T-cell (primary cell): ENCODE results near the gene CTNS. TPM values are rescaled to one million over a fixed set of nuclear protein-coding genes. Genes with fewer than 3 reads are reported as not detected.

ENCODE experiments used
- ATAC-seq, 4 experiments: fragments of 200-7000 bp in 3 of 4; fragments of 150-1000 bp in 1 of 4; cut with Tn5 transposase; replicated peaks in 1 of 4; 1 replicate in 3 of 4; 2 replicates in 1 of 4; pipeline ENCODE4 v1.10.0; 2021; ENCODE audit warnings: moderate library complexity in 3 of 4, mild to moderate bottlenecking in 2 of 4, moderate number of reproducible peaks in 1 of 4
- CTCF ChIA-PET, 2 donors: fragments of 300-600 bp; sonication (Branson Sonifier 250); formaldehyde crosslinking; loops; one replicate each; lab custom pipeline; 2022; ENCODE audit warnings: antibody characterized with exemption in 2 of 2; lab: Charles Lee
- POLR2A ChIA-PET, 2 donors: fragments of 300-600 bp; sonication (Branson Sonifier 250); formaldehyde crosslinking; loops; one replicate each; lab custom pipeline; 2022; ENCODE audit warnings: antibody characterized with exemption in 2 of 2; lab: Charles Lee
- DNase-seq, 35 experiments: peaks; one replicate each; pipeline versions ENCODE4 v3.0.0 to v3.0.0-alpha.2; 2013 to 2023
- H3K27ac ChIP-seq: one replicate; pipeline ENCODE4 v1.5.1; 2013; ENCODE audit warnings: low read length
- H3K27me3 ChIP-seq, 2 experiments: replicated peaks in 1 of 2; 1 replicate in 1 of 2; 2 replicates in 1 of 2; pipeline versions ENCODE4 v1.6.1 to v1.7.0; 2013; ENCODE audit warnings: low read length in 1 of 2, mixed read lengths in 1 of 2; ENCODE audit not compliant: control insufficient read depth in 2 of 2, insufficient read depth in 2 of 2; ENCODE audit errors: extremely low read depth in 1 of 2
- H3K36me3 ChIP-seq, 2 donors: 1 replicate in 1 of 2; 2 replicates in 1 of 2; pipeline versions ENCODE4 v1.6.1 to v1.7.0; 2013; ENCODE audit warnings: low read length in 1 of 2; ENCODE audit not compliant: control insufficient read depth in 2 of 2, insufficient read depth in 1 of 2; ENCODE audit errors: extremely low read depth in 1 of 2
- H3K4me1 ChIP-seq, 2 experiments: 1 replicate in 1 of 2; 2 replicates in 1 of 2; pipeline versions ENCODE4 v1.6.1 to v1.7.0; 2013; ENCODE audit warnings: low read length in 2 of 2, mixed read lengths in 1 of 2; ENCODE audit not compliant: insufficient read depth in 2 of 2, control insufficient read depth in 1 of 2; ENCODE audit errors: extremely low read depth in 1 of 2
- H3K4me3 ChIP-seq, 2 donors: 1 replicate in 1 of 2; 2 replicates in 1 of 2; pipeline versions ENCODE4 v1.5.1 to v1.7.0; 2013; ENCODE audit warnings: mild to moderate bottlenecking in 2 of 2, low read length in 1 of 2, moderate library complexity in 1 of 2; ENCODE audit not compliant: control insufficient read depth in 1 of 2; ENCODE audit errors: extremely low read depth in 1 of 2
- H3K9me3 ChIP-seq: 2 replicates; pipeline ENCODE4 v1.7.0; 2013
- H3K27ac Mint-ChIP-seq, 2 donors: one replicate each; pipeline ENCODE4 v1.8.0; 2020 to 2021; ENCODE audit warnings: mild to moderate bottlenecking in 2 of 2, mixed read lengths in 2 of 2
- H3K27me3 Mint-ChIP-seq, 2 donors: one replicate each; pipeline ENCODE4 v1.8.0; 2021 to 2022; ENCODE audit warnings: mixed read lengths in 2 of 2
- H3K36me3 Mint-ChIP-seq: one replicate; pipeline ENCODE4 v1.8.0; 2021; ENCODE audit warnings: mixed read lengths
- H3K4me1 Mint-ChIP-seq, 3 donors: one replicate each; pipeline ENCODE4 v1.8.0; 2020 to 2022; ENCODE audit warnings: mixed read lengths in 3 of 3, mild to moderate bottlenecking in 1 of 3
- H3K4me3 Mint-ChIP-seq, 3 donors: one replicate each; pipeline ENCODE4 v1.8.0; 2020 to 2022; ENCODE audit warnings: mild to moderate bottlenecking in 3 of 3, mixed read lengths in 3 of 3, moderate library complexity in 3 of 3
- H3K9me3 Mint-ChIP-seq, 3 donors: one replicate each; pipeline ENCODE4 v1.8.0; 2020 to 2022; ENCODE audit warnings: mixed read lengths in 3 of 3
- WGBS: methylation state at CpG from one replicate; pipeline ENCODE4 v1.1.5; 2013; ENCODE audit warnings: missing lambda C conversion rate; ENCODE audit not compliant: insufficient coverage; 5-methylcytosine and 5-hydroxymethylcytosine counted together
- total RNA-seq, 35 experiments: library from RNA in 6 of 35; stranded (reverse) in 6 of 35; fragments of 120-200 nt in 1 of 35; gene quantifications; one replicate each; pipeline versions ENCODE4 v1.2.1 to v1.2.4 and lab custom pipeline; 2013 to 2026

The CTNS gene
- total RNA-seq, 5 donors from 2014 or later (not counting 1 experiment from before 2014, with no cell fraction given) = 7.1 to 15.9 (median 11.4) TPM

GRCh38 chr17:3603119-3603869, 33.3 kb upstream of the CTNS start:
- Histone ChIP-seq H3K27me3 (no peaks in the 10 kb centered on the region), H3K9me3 (no peaks in the 10 kb centered on the region), H3K27ac (no peak overlapping the region), H3K4me3 (no peak overlapping the region), H3K36me3 (peaks cover 7 to 9% of the 10 kb centered on the region in 2 donors), H3K4me1 (no peaks in the 10 kb centered on the region)
- Mint-ChIP-seq H3K27ac (no peak overlapping the region), H3K27me3 (no peaks in the 10 kb centered on the region), H3K9me3 (no peaks in the 10 kb centered on the region), H3K36me3 (peaks cover 12% of the 10 kb centered on the region), H3K4me3 (no peak overlapping the region), H3K4me1 (peaks cover 0 to 2% (median 0%) of the 10 kb centered on the region in 3 donors)
- POLR2A ChIA-PET = no interaction called here
- 100% methylated on average over 7 of the region's 17 CpGs for WGBS
- no peak for ATAC-seq
- CTCF ChIA-PET = interaction anchor here in 1 of 2 donors (0.6 to 0.9 kb wide), 2 partner anchors 223 to 640 kb away, joined by 3 to 6 read pairs; no protein-coding TSS in a partner anchor
- DNase-seq = no peak

DNA sequence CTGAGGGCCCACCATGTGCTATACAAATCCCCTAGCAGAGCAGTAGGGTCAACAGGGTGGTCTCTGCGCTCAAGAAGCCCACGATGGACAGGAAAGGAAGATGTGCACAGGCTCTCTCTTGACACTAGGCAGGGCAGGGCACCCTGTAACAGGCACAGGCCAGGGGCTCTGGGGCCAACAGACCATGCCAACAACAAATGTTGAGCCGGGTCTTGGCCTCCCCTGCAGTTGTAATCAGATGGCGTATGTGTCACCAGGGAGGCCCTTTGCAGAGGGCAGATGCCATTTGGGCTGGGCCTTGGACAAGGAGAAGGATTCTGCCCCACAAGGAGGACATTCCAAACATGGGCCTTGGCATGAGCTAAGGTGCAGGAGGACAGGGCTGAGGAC, 32.7 kb upstream of the CTNS start:
- 100% methylated on average over 4 of the region's 4 CpGs for WGBS
- ATAC-seq (no peak), DNase-seq (no peak)
- H3K27ac Mint-ChIP-seq = no peak overlapping the region
- H3K4me3 Mint-ChIP-seq = no peak overlapping the region
- Histone ChIP-seq H3K9me3 (no peaks in the 10 kb centered on the region), H3K36me3 (peaks cover 7 to 9% of the 10 kb centered on the region in 2 donors), H3K4me3 (no peak overlapping the region), H3K4me1 (no peaks in the 10 kb centered on the region), H3K27ac (no peak overlapping the region), H3K27me3 (no peaks in the 10 kb centered on the region)
- ChIA-PET CTCF (no interaction called here), POLR2A (no interaction called here)
- peaks cover 15% of the 10 kb centered on the region for H3K36me3 Mint-ChIP-seq
- no peaks in the 10 kb centered on the region for H3K9me3 Mint-ChIP-seq
- H3K27me3 Mint-ChIP-seq = no peaks in the 10 kb centered on the region
- H3K4me1 Mint-ChIP-seq = peaks cover 0 to 2% (median 0%) of the 10 kb centered on the region in 3 donors

- Histone ChIP-seq H3K4me1 (no peaks in the 10 kb centered on the region), H3K27me3 (no peaks in the 10 kb centered on the region), H3K36me3 (peaks cover 21 to 32% of the 10 kb centered on the region in 2 donors), H3K27ac (no peak overlapping the region), H3K9me3 (no peaks in the 10 kb centered on the region), H3K4me3 (no peak overlapping the region)
- Mint-ChIP-seq H3K4me1 (no peaks in the 10 kb centered on the region), H3K9me3 (no peaks in the 10 kb centered on the region), H3K4me3 (no peak overlapping the region), H3K27ac (no peak overlapping the region), H3K36me3 (peaks cover 24% of the 10 kb centered on the region), H3K27me3 (no peaks in the 10 kb centered on the region)
- 94% methylated on average over 10 of the region's 10 CpGs for WGBS
- DNase-seq (no peak), ATAC-seq (no peak)
- CTCF ChIA-PET = no interaction called here
- POLR2A ChIA-PET = no interaction called here
Observed at GRCh38 chr17:3609689-3610088, 26.9 kb upstream of the CTNS start.

DNA sequence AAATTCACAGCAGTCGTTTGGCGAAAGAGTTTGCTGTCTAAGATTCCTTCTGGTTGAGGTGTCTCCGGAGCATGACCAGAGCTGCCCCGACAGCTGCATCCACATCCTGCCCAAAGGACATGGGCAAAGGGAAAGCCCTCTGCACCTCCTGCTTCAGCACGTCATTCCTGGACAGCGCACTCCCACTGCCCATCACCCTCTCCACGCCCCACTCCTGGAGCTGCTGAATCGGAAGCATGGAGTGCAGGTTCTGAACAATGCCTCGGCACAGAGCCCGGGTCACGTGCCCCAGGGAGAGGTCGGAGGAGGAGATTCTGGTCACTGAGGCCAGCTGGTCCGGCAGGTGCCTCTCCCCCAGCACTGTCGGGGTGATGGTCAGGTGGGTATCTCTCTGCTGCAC, 26.0 kb upstream of the CTNS start:
- 97% methylated on average over 14 of the region's 14 CpGs for WGBS
- no peaks in the 10 kb centered on the region for H3K4me1 ChIP-seq
- ChIA-PET CTCF (no interaction called here), POLR2A (no interaction called here)
- no peaks in the 10 kb centered on the region for H3K27me3 ChIP-seq
- no peak overlapping the region for H3K27ac ChIP-seq
- no peak for ATAC-seq
- H3K36me3 ChIP-seq = peaks cover 23 to 37% of the 10 kb centered on the region in 2 donors
- Mint-ChIP-seq H3K9me3 (no peaks in the 10 kb centered on the region), H3K27ac (no peak overlapping the region), H3K4me3 (no peak overlapping the region), H3K27me3 (no peaks in the 10 kb centered on the region), H3K4me1 (no peaks in the 10 kb centered on the region), H3K36me3 (peaks cover 27% of the 10 kb centered on the region)
- H3K4me3 ChIP-seq = no peak overlapping the region
- DNase-seq = no peak
- no peaks in the 10 kb centered on the region for H3K9me3 ChIP-seq

DNA sequence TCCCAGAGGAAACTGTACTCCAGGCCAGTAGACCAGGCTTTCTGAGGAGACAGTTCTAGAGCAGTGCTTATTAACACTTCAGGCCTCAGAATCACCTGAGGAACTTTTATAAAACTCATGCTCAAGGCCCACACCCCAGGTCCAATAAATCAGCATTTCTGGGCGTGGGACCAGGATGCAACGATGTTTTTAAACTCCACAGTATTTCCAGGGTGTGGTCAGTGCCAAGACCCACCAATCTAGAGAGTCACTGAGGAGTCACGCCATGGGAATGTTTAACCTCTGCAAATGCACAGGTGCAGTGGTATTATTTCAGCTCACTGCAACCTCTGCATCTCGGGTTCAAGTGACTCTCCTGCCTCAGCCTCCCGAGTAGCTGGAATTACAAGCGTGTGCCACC, 23.4 kb upstream of the CTNS start:
- Histone ChIP-seq H3K27me3 (no peaks in the 10 kb centered on the region), H3K9me3 (no peaks in the 10 kb centered on the region), H3K4me1 (no peaks in the 10 kb centered on the region), H3K4me3 (no peak overlapping the region), H3K27ac (no peak overlapping the region), H3K36me3 (peaks cover 28 to 42% of the 10 kb centered on the region in 2 donors)
- H3K36me3 Mint-ChIP-seq = peaks cover 46% of the 10 kb centered on the region
- H3K4me1 Mint-ChIP-seq = no peaks in the 10 kb centered on the region
- H3K27ac Mint-ChIP-seq = no peak overlapping the region
- H3K9me3 Mint-ChIP-seq = peaks cover 0 to 6% (median 5%) of the 10 kb centered on the region in 3 donors
- CTCF ChIA-PET = no interaction called here
- H3K27me3 Mint-ChIP-seq = no peaks in the 10 kb centered on the region
- POLR2A ChIA-PET = no interaction called here
- no peak for DNase-seq
- H3K4me3 Mint-ChIP-seq = no peak overlapping the region
- WGBS = 91% methylated on average over 5 of the region's 6 CpGs
- ATAC-seq = no peak

GRCh38 chr17:3615160-3615870, 21.2 kb upstream of the CTNS start:
- CTCF ChIA-PET = no interaction called here
- Histone ChIP-seq H3K27ac (no peak overlapping the region), H3K27me3 (no peaks in the 10 kb centered on the region), H3K36me3 (peaks cover 16 to 41% of the 10 kb centered on the region in 2 donors), H3K9me3 (no peaks in the 10 kb centered on the region), H3K4me3 (no peak overlapping the region), H3K4me1 (no peaks in the 10 kb centered on the region)
- WGBS = 97% methylated on average over 9 of the region's 18 CpGs
- Mint-ChIP-seq H3K4me3 (no peak overlapping the region), H3K36me3 (peaks cover 50% of the 10 kb centered on the region), H3K4me1 (no peaks in the 10 kb centered on the region), H3K27me3 (no peaks in the 10 kb centered on the region), H3K27ac (no peak overlapping the region), H3K9me3 (peaks cover 0 to 6% (median 5%) of the 10 kb centered on the region in 3 donors)
- POLR2A ChIA-PET = no interaction called here
- ATAC-seq = no peak
- no peak for DNase-seq
